Measurements from ENCODE around the gene TMEM170A. TPM values are rescaled to one million over a fixed set of nuclear protein-coding genes. Genes with fewer than 3 reads are reported as not detected.
"Not testable (repeated sequence)": the region's sequence is repeated elsewhere in the genome, so short reads cannot be mapped to it uniquely, and the experiment has no call there.

Gene TMEM170A
- polyA plus RNA-seq, 4 donors = 34.4 to 50.7 (median 37.9) TPM

GRCh38 chr16:75457485-75458021, 6.9 kb downstream of the TMEM170A start:
- DNase-seq (ENCODE audit: low read depth in 4 of 4, low spot score in 2 of 4) = no peak

GRCh38 chr16:75456971-75457370, 7.5 kb downstream of the TMEM170A start:
- DNase-seq (ENCODE audit: low read depth in 4 of 4, low spot score in 2 of 4) = no peak

GRCh38 chr16:75456486-75456885, 8.0 kb downstream of the TMEM170A start:
- not testable (repeated sequence) for DNase-seq (ENCODE audit: low read depth in 4 of 4, low spot score in 2 of 4)

GRCh38 chr16:75455677-75456076, 8.8 kb downstream of the TMEM170A start:
- DNase-seq (ENCODE audit: low read depth in 4 of 4, low spot score in 2 of 4) = no peak

- no peak for DNase-seq (ENCODE audit: low read depth in 4 of 4, low spot score in 2 of 4)
These were observed 11.9 kb downstream of the TMEM170A start for GRCh38 chr16:75452464-75453190.

- DNase-seq (ENCODE audit: low read depth in 4 of 4, low spot score in 2 of 4) = no peak
These were observed 18.1 kb downstream of the TMEM170A start for GRCh38 chr16:75446416-75446815.

- no peak for DNase-seq (ENCODE audit: low read depth in 4 of 4, low spot score in 2 of 4)
These were observed 19.2 kb downstream of the TMEM170A start for GRCh38 chr16:75445298-75445697.

GRCh38 chr16:75443298-75443697, 21.2 kb downstream of the TMEM170A start:
- no peak for DNase-seq (ENCODE audit: low read depth in 4 of 4, low spot score in 2 of 4)

- peak; percentile 81 to 98 (median 88) for DNase-seq (ENCODE audit: low read depth in 4 of 4, low spot score in 2 of 4)
These were observed 30.6 kb downstream of the TMEM170A start for GRCh38 chr16:75433732-75434413.

GRCh38 chr16:75432828-75433731, 31.4 kb downstream of the TMEM170A start, which contains the start of gene CFDP1:
Gene CFDP1, minus strand, starts transcription at chr16:75433503. Its CDS starts 151 bp downstream, at chr16:75433352.
- DNase-seq (ENCODE audit: low read depth in 4 of 4, low spot score in 2 of 4) = peak in 3 of 4 donors; percentile 91 to 94 (median 93)

GRCh38 chr16:75429621-75430403, 34.7 kb downstream of the TMEM170A start:
- no peak for DNase-seq (ENCODE audit: low read depth in 4 of 4, low spot score in 2 of 4)

- DNase-seq (ENCODE audit: low read depth in 4 of 4, low spot score in 2 of 4) = not testable (repeated sequence)
These were observed 38.0 kb downstream of the TMEM170A start for GRCh38 chr16:75426524-75426923.

- peak in 1 of 4 donors; percentile 21 for DNase-seq (ENCODE audit: low read depth in 4 of 4, low spot score in 2 of 4)
These were observed 40.3 kb downstream of the TMEM170A start for GRCh38 chr16:75424105-75424762.

- no peak for DNase-seq (ENCODE audit: low read depth in 4 of 4, low spot score in 2 of 4)
These were observed 40.8 kb downstream of the TMEM170A start for GRCh38 chr16:75423723-75424104.

- DNase-seq (ENCODE audit: low read depth in 4 of 4, low spot score in 2 of 4) = no peak
These were observed 42.7 kb downstream of the TMEM170A start for GRCh38 chr16:75421820-75422126.

- DNase-seq (ENCODE audit: low read depth in 4 of 4, low spot score in 2 of 4) = peak in 2 of 4 donors; percentile 41 to 62
These were observed 43.3 kb downstream of the TMEM170A start for GRCh38 chr16:75420987-75421819.

- no peak for DNase-seq (ENCODE audit: low read depth in 4 of 4, low spot score in 2 of 4)
These were observed 47.5 kb downstream of the TMEM170A start for GRCh38 chr16:75416904-75417565.

Data from left renal cortex interstitium (tissue), 4 donors.